ENCODE data around the gene PDHX.

DNA sequence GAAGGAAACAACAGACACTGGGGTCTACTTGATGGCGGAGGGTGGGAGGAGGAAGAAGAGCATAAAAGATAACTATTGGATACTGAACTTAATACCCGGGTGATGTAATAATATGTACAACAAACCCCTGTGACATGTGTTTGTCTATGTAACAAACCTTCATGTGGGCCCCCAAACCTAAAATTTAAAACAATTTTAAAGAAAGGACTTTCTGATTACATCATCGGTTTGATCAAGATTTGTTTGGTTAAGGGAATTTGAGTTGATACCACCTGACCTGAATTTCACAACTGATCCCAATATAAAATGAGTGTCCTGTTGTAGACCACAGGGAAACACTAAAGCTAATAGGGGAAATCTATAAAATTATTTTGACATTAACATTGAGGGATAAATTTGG is 34.5 kb upstream of the PDHX start:
- TF ChIP-seq, protein P1, sequence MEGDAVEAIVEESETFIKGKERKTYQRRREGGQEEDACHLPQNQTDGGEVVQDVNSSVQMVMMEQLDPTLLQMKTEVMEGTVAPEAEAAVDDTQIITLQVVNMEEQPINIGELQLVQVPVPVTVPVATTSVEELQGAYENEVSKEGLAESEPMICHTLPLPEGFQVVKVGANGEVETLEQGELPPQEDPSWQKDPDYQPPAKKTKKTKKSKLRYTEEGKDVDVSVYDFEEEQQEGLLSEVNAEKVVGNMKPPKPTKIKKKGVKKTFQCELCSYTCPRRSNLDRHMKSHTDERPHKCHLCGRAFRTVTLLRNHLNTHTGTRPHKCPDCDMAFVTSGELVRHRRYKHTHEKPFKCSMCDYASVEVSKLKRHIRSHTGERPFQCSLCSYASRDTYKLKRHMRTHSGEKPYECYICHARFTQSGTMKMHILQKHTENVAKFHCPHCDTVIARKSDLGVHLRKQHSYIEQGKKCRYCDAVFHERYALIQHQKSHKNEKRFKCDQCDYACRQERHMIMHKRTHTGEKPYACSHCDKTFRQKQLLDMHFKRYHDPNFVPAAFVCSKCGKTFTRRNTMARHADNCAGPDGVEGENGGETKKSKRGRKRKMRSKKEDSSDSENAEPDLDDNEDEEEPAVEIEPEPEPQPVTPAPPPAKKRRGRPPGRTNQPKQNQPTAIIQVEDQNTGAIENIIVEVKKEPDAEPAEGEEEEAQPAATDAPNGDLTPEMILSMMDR (conservative IDR thresholded peaks at IDR 0.05; ENCODE audit: low read depth, low read length), result no peak
- no peak for TF ChIP-seq EZH2 (IDR thresholded peaks at IDR 0.05; ENCODE audit: borderline replicate concordance, low read depth, low read length, poor library complexity, severe bottlenecking)
